Esophagus squamous epithelium (tissue), 5 donors: ENCODE measurements around the gene COL27A1. TPM values are rescaled to one million over a fixed set of nuclear protein-coding genes. Genes with fewer than 3 reads are reported as not detected.
"Not testable (repeated sequence)": the region's sequence is repeated elsewhere in the genome, so short reads cannot be mapped to it uniquely, and the experiment has no call there.

Source experiments
- DNase-seq: peaks from one replicate; lab custom pipeline; 2025; lab: John Stamatoyannopoulos, UW
- H3K27ac ChIP-seq, 4 donors: fragments of 200-600 bp; sonication (generic); one replicate each; pipeline ENCODE4 v1.5.1; 2016 to 2019; ENCODE audit warnings: mild to moderate bottlenecking in 1 of 4
- H3K27me3 ChIP-seq, 4 donors: fragments of 200-600 bp; sonication (generic); 1 replicate in 3 of 4; 2 replicates in 1 of 4; pipeline versions ENCODE4 v1.5.1 to v1.6.0; 2017 to 2021; ENCODE audit warnings: antibody characterized with exemption in 1 of 4
- H3K36me3 ChIP-seq, 3 donors: fragments of 200-600 bp; sonication (generic); one replicate each; pipeline ENCODE4 v1.5.1; 2016 to 2019
- H3K4me1 ChIP-seq, 3 donors: fragments of 200-600 bp; sonication (generic); one replicate each; pipeline ENCODE4 v1.5.1; 2017 to 2019
- H3K4me3 ChIP-seq, 4 donors: fragments of 200-600 bp; sonication (generic); 1 replicate in 3 of 4; 2 replicates in 1 of 4; pipeline ENCODE4 v1.5.1; 2016 to 2019; ENCODE audit warnings: mild to moderate bottlenecking in 2 of 4, moderate library complexity in 1 of 4
- H3K9me3 ChIP-seq, 3 donors: fragments of 200-600 bp; sonication (generic); one replicate each; pipeline ENCODE4 v1.5.1; 2016 to 2019
- CTCF ChIP-seq, 6 experiments: fragments of 450-650 bp in 4 of 6; fragments of 200-600 bp in 2 of 6; sonication (generic) in 2 of 6; IDR thresholded peaks; one replicate each; pipeline ENCODE4 v1.5.1; 2016 to 2019; ENCODE audit warnings: antibody characterized with exemption in 6 of 6, mild to moderate bottlenecking in 4 of 6, moderate library complexity in 4 of 6
- POLR2A ChIP-seq, 4 donors: fragments of 450-650 bp; IDR thresholded peaks; one replicate each; pipeline ENCODE4 v1.6.1; 2017; ENCODE audit warnings: antibody characterized with exemption in 4 of 4, mild to moderate bottlenecking in 4 of 4, moderate library complexity in 3 of 4
- WGBS, 2 donors: methylation state at CpG; one replicate each; pipeline ENCODE4 v1.1.5; 2018; 5-methylcytosine and 5-hydroxymethylcytosine counted together
- intact Hi-C: fragments of 100-400 bp; cut with DNase I; formaldehyde crosslinking; loops from one replicate; pipeline ENCODE4 v1.15.0; 2022
- total RNA-seq, 4 donors: library from RNA; depleted of rRNA; stranded (reverse); fragments of >200 nt; gene quantifications; one replicate each; pipeline ENCODE4 v1.1.0, GENCODE V29; 2016
- donor health status: DM: yes; HTN: yes; CAD: no.

COL27A1 gene
- total RNA-seq, 4 donors from 2014 or later, result 7.5 to 34.0 (median 12.0) TPM

GRCh38 chr9:114316605-114317230 lies 161.4 kb downstream of the COL27A1 start:
- Histone ChIP-seq H3K27me3 (peaks cover 0 to 28% (median 0%) of the 10 kb centered on the region in 4 donors), H3K4me1 (peaks cover 0 to 4% (median 0%) of the 10 kb centered on the region in 3 donors), H3K4me3 (no peak overlapping the region), H3K36me3 (no peaks in the 10 kb centered on the region), H3K27ac (no peak overlapping the region), H3K9me3 (no peaks in the 10 kb centered on the region)
- DNase-seq, result no peak
- intact Hi-C loops, result no loop called here
- WGBS, 2 donors, result 55 to 69% methylated on average over 10 of the region's 10 CpGs
- TF ChIP-seq POLR2A (IDR thresholded peaks at IDR 0.05) (no peak), CTCF (IDR thresholded peaks at IDR 0.05) (no peak)

- intact Hi-C loops, result no loop called here
- no peak overlapping the region for H3K27ac ChIP-seq
- H3K27me3 ChIP-seq, result peaks cover 0 to 28% (median 0%) of the 10 kb centered on the region in 4 donors
- WGBS, 2 donors, result 68 to 75% methylated on average over 8 of the region's 8 CpGs
- DNase-seq, result no peak
- no peak overlapping the region for H3K4me3 ChIP-seq
- TF ChIP-seq CTCF (IDR thresholded peaks at IDR 0.05) (no peak), POLR2A (IDR thresholded peaks at IDR 0.05) (no peak)
- no peaks in the 10 kb centered on the region for H3K36me3 ChIP-seq
- peaks cover 0 to 4% (median 0%) of the 10 kb centered on the region in 3 donors for H3K4me1 ChIP-seq
- no peaks in the 10 kb centered on the region for H3K9me3 ChIP-seq
Measured at GRCh38 chr9:114317665-114318357, 162.5 kb downstream of the COL27A1 start.

GRCh38 chr9:114318416-114318815 lies 163.1 kb downstream of the COL27A1 start:
- no peak for DNase-seq
- peaks cover 0 to 28% (median 0%) of the 10 kb centered on the region in 4 donors for H3K27me3 ChIP-seq
- TF ChIP-seq POLR2A (IDR thresholded peaks at IDR 0.05) (no peak), CTCF (IDR thresholded peaks at IDR 0.05) (no peak)
- H3K9me3 ChIP-seq, result no peaks in the 10 kb centered on the region
- WGBS, 2 donors, result 75 to 85% methylated on average over 5 to 6 of the region's 8 CpGs
- H3K4me3 ChIP-seq, result no peak overlapping the region
- H3K27ac ChIP-seq, result no peak overlapping the region
- intact Hi-C loops, result no loop called here
- peaks cover 0 to 4% (median 0%) of the 10 kb centered on the region in 3 donors for H3K4me1 ChIP-seq
- H3K36me3 ChIP-seq, result no peaks in the 10 kb centered on the region

GRCh38 chr9:114319147-114319546 lies 163.8 kb downstream of the COL27A1 start:
- intact Hi-C loops, result no loop called here
- TF ChIP-seq CTCF (IDR thresholded peaks at IDR 0.05), result no peak
- no peak for TF ChIP-seq POLR2A (IDR thresholded peaks at IDR 0.05)
- no peak for DNase-seq
- Histone ChIP-seq H3K4me1 (peaks cover 0 to 4% (median 0%) of the 10 kb centered on the region in 3 donors), H3K27me3 (peaks cover 0 to 31% (median 0%) of the 10 kb centered on the region in 4 donors), H3K36me3 (no peaks in the 10 kb centered on the region), H3K4me3 (no peak overlapping the region), H3K27ac (no peak overlapping the region), H3K9me3 (no peaks in the 10 kb centered on the region)
- WGBS, 2 donors, result 36 to 37% methylated on average over 3 of the region's 3 CpGs

GRCh38 chr9:114320710-114321109 lies 165.4 kb downstream of the COL27A1 start:
- H3K27me3 ChIP-seq, result peaks cover 0 to 37% (median 0%) of the 10 kb centered on the region in 4 donors
- H3K4me1 ChIP-seq, intact Hi-C loops, H3K4me3 ChIP-seq, H3K36me3 ChIP-seq, DNase-seq, H3K9me3 ChIP-seq, H3K27ac ChIP-seq: not testable (repeated sequence)
- 66 to 70% methylated on average over 7 of the region's 7 CpGs for WGBS, 2 donors
